Muscle layer of colon (tissue), 2 donors: ENCODE data around the gene PDE2A.

Experiments used
- H3K27ac ChIP-seq: one replicate; pipeline ENCODE4 v1.7.0; 2013; ENCODE audit warnings: low read depth, mild to moderate bottlenecking, low read length, moderate library complexity
- H3K27me3 ChIP-seq, 2 donors: one replicate each; pipeline ENCODE4 v1.7.0; 2013; ENCODE audit warnings: low read length in 2 of 2, mild to moderate bottlenecking in 2 of 2; ENCODE audit not compliant: insufficient read depth in 2 of 2, control insufficient read depth in 1 of 2
- H3K36me3 ChIP-seq: one replicate; pipeline ENCODE4 v1.7.0; 2013; ENCODE audit warnings: mild to moderate bottlenecking, low read length; ENCODE audit not compliant: insufficient read depth
- H3K4me1 ChIP-seq: one replicate; pipeline ENCODE4 v1.7.0; 2013; ENCODE audit warnings: mild to moderate bottlenecking, low read length; ENCODE audit not compliant: insufficient read depth
- H3K4me3 ChIP-seq, 2 donors: one replicate each; pipeline ENCODE4 v1.7.0; 2013; ENCODE audit warnings: low read length in 2 of 2, low read depth in 1 of 2, mild to moderate bottlenecking in 1 of 2, moderate library complexity in 1 of 2
- H3K9ac ChIP-seq: one replicate; pipeline ENCODE4 v1.7.0; 2013; ENCODE audit warnings: low read length
- H3K9me3 ChIP-seq: one replicate; pipeline ENCODE4 v1.7.0; 2013; ENCODE audit warnings: mild to moderate bottlenecking, low read length
- donor health status: abdominal sarcoma.
- donor health status: Adenocarcinoma of cecum.

The PDE2A gene

DNA sequence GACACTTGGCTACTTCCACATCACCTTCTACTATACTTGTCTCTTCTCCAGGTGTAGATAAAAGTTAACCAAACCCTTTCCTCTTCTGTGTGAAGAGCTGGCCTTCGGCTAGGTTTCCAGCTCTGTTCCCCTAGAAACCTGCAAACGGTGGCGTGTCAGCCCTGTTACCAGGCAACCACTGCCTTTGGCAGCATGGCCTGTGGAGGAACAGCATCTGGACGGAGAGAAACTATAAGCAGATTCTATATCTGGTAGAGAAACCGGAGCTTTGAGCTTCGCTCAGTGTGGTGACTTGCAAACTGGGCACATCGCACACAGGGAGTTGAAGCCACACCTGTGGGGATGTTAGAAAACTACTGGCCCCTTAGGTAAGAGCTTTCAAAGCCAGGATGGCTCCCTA, 42.1 kb upstream of the PDE2A start:
- Histone ChIP-seq H3K9ac (no peak overlapping the region), H3K36me3 (peaks cover 11% of the 10 kb centered on the region), H3K27me3 (no peaks in the 10 kb centered on the region), H3K4me1 (peaks cover 38% of the 10 kb centered on the region), H3K4me3 (no peak overlapping the region), H3K27ac (no peak overlapping the region), H3K9me3 (no peaks in the 10 kb centered on the region)

DNA sequence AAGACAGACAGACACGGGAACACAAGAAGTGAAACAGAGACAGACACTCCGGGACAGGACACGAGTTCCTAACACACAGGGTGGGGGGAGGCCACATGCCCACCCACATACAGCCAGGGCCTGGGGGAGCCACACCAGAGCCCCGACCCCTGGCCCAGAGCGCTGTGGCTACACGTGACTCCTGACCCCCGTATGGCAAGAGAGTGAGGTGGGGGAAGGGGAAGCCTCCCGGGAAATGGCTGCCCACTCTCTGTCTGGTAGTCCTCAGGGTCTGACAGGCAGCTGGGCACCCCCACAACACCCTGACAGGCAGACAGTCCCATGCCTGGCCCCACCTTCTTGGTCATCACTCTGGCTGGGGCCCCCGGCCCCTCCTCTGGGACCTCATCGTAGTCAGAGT, 38.6 kb upstream of the PDE2A start:
- Histone ChIP-seq H3K36me3 (peaks cover 38% of the 10 kb centered on the region), H3K9me3 (no peaks in the 10 kb centered on the region), H3K4me1 (peaks cover 13% of the 10 kb centered on the region), H3K4me3 (no peak overlapping the region), H3K27ac (no peak overlapping the region), H3K9ac (no peak overlapping the region), H3K27me3 (no peaks in the 10 kb centered on the region)

DNA sequence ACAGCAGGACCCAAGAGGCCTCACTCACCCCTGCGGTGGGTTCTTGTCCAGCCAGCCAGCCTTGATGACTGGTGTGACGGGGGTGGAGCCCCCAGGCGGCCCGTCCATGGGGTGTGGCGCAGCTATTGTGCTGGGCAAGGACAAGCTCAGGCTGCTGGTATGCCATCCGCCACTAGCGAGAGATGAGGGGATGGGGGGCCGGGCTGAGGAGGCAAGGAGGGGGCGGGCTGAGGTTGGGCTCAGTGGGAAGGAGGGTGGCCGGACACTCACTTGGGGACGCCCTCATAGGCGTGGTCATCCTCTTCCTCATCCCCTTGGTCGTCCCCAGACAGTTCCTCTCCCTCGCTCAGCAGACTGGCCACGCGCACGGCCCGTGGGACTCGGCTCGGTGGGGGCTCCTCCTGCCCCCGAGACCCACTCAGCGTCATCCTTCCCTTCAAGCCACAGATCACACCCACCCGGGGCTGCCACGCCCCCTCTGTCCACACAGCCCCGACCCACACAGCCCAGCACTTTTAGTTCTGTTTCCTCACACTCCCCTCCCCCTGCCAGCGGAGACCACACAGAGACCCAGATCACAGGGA, 38.0 kb upstream of the PDE2A start:
- peaks cover 13% of the 10 kb centered on the region for H3K4me1 ChIP-seq
- no peak overlapping the region for H3K4me3 ChIP-seq
- no peaks in the 10 kb centered on the region for H3K9me3 ChIP-seq
- H3K36me3 ChIP-seq: peaks cover 44% of the 10 kb centered on the region
- H3K27ac ChIP-seq: no peak overlapping the region
- no peaks in the 10 kb centered on the region for H3K27me3 ChIP-seq
- no peak overlapping the region for H3K9ac ChIP-seq

DNA sequence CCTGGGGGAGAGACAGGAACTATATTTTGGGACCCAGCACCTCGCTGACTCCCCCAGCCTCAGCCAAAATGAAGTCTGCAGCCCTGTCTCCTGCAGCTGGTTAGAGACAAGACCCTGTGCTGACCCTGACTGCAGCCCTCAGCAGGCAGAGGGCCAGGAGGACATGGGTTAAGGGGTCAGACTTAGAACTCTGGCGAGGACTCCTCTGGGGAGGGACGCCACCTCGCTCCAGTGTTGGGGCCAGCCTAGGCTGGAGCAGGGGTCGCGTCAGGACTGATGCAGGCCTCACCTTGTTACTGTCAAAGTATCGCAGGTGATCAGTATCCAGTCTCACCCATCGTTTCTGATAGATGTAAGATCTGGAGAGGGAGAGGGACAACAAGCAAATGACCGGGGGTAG, 36.9 kb upstream of the PDE2A start:
- Histone ChIP-seq H3K27me3 (no peaks in the 10 kb centered on the region), H3K9ac (no peak overlapping the region), H3K27ac (no peak overlapping the region), H3K4me1 (peaks cover 5% of the 10 kb centered on the region), H3K4me3 (no peak overlapping the region), H3K36me3 (peaks cover 56% of the 10 kb centered on the region), H3K9me3 (no peaks in the 10 kb centered on the region)

DNA sequence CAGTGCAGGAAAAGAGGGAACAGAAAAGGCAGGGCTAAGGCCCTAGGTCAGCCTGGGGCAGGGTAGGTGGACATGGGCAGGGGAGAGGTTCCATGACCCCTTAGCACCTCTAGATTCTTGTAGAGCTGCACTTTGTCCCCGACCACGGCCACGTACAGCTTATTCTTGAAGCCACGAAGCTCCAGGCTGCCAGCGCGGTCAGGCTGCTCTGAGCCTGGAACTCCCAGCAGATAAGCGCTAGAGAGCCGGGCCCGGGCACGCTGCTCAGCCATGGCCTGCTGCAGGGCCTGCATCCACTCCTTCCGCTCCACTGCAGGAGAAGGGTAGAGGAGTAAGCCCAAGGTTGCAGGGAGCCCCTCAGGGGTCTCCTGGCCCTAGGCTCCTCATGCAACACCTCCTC, 36.1 kb upstream of the PDE2A start:
- H3K9me3 ChIP-seq: no peaks in the 10 kb centered on the region
- H3K9ac ChIP-seq: no peak overlapping the region
- no peak overlapping the region for H3K27ac ChIP-seq
- H3K27me3 ChIP-seq: no peaks in the 10 kb centered on the region
- peaks cover 64% of the 10 kb centered on the region for H3K36me3 ChIP-seq
- H3K4me3 ChIP-seq: no peak overlapping the region
- H3K4me1 ChIP-seq: peaks cover 5% of the 10 kb centered on the region

DNA sequence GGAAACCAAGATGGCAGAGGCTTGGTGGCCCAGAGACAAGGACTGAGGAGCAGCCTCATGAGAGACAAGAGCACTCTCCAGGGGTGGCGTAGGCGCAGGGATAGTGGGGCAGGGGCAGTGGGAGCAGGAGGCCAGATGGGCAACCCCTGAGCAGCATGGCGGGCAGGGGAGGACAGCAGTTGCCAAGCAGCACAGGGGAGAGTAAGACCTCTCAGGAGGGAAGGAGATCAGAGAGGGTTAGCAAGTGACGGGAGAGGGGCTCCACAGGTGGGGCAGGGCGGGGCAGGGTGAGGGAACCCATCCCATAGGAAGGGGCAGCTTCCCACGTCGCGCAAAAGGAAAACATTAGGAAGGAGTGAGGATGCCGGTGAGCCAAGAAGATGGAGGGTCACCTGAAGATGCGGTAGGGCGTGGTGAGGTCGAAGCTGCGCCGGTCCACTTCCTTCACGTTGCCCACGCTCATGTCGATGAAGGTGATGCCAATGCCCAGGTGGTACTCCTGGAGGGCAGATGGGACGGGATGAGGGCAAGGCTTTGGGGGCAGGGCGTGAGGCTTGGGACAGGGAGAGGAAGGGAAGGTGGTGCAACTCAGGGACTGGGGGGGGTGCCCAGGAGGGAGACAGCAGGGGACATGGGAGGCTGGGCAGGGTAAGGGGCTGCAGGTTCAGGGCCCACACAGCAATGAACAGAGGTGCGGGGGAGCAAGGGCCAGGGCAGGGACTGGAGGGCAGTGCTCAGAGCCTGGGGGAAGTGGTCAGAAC, 35.4 kb upstream of the PDE2A start:
- no peak overlapping the region for H3K27ac ChIP-seq
- H3K4me3 ChIP-seq: no peak overlapping the region
- H3K4me1 ChIP-seq: peaks cover 5% of the 10 kb centered on the region
- peaks cover 68% of the 10 kb centered on the region for H3K36me3 ChIP-seq
- no peaks in the 10 kb centered on the region for H3K9me3 ChIP-seq
- H3K27me3 ChIP-seq: no peaks in the 10 kb centered on the region
- H3K9ac ChIP-seq: no peak overlapping the region

DNA sequence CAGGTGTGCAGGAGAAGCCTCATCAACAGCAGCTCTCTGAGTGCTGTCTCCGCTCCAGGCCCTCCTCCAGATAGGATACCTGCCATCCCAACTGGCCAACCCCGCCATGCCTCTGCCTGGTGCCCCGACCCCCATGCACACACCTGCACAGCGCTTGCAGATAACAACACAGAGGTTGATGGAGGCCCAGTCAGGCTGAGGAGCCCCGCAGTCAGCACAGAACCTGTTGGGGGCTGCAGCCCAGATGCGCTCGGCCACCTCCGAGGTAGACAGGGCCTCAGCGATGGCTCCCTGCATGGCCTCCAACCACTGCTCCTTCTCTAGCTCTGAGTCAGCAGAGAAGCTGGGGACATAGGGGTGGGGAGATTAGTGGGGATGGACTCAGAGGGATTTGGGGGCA, 32.8 kb upstream of the PDE2A start:
- peaks cover 13% of the 10 kb centered on the region for H3K4me1 ChIP-seq
- H3K9ac ChIP-seq: no peak overlapping the region
- no peak overlapping the region for H3K27ac ChIP-seq
- no peak overlapping the region for H3K4me3 ChIP-seq
- no peaks in the 10 kb centered on the region for H3K9me3 ChIP-seq
- peaks cover 72% of the 10 kb centered on the region for H3K36me3 ChIP-seq
- no peaks in the 10 kb centered on the region for H3K27me3 ChIP-seq

DNA sequence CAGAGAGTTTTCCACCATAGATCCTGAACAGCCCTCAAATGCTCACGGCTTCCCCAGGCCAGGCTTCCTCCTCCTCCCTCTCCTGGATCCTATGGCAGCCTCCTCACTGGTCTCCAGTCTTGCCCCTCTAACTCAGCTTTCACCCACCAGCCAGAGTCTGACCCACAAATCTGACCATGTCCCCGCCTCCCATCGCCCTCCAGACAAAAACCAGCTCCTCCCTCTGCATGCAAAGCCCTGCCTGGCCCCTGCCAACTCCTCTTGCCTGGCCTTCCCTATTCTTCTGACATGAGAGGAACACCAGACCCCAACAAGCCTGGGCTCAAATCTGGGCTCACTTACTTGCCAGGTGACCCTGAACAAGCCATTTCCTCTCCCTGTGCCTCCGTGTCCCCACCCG, 32.4 kb upstream of the PDE2A start:
- Histone ChIP-seq H3K9ac (no peak overlapping the region), H3K9me3 (no peaks in the 10 kb centered on the region), H3K4me3 (no peak overlapping the region), H3K27me3 (no peaks in the 10 kb centered on the region), H3K4me1 (peaks cover 13% of the 10 kb centered on the region), H3K27ac (no peak overlapping the region), H3K36me3 (peaks cover 71% of the 10 kb centered on the region)

DNA sequence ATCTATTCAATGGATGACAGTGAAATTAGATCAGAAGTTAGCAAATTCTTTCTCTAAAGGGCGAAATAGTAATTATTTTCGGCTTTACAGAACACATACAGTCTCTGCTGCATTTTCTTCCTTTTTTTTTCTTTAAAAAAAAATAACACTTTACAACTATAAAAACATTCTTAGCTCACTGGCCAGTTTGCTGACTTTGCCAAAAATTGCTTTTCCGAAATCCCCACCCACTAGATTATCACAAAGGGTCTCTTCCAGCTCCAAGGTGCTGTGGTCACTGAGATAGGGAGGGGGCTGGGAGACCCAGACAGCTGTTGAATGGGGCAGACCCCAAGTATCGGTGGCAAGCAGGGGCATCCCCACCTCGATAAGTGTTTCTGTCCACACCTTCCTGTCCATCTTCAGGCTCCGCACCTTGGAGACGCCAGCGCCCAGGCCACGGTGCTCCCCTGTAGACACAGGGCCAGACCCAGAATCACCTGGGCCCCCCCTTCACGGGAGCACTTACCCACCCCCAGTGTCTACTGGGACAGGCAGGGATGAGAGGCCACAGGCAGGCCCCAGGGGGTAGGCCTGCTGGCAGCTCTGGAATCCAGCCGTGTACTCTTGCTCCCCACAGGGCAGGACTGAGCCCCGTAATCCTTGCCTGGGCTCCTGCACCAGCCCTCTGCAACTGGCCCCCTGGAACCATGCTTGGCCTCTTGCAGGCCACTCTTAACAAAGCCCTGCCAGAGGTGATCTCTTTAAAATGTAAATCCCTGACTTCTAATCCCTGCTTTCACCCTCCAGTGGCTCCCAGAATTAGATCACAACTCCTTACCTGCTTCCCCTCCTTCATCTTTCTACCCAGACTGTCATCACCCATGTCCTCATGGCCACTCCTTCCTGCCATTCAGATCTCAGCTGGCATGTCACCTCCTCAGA, 31.5 kb upstream of the PDE2A start:
- Histone ChIP-seq H3K9ac (no peak overlapping the region), H3K4me3 (no peak overlapping the region), H3K27ac (no peak overlapping the region), H3K4me1 (peaks cover 13% of the 10 kb centered on the region), H3K36me3 (peaks cover 72% of the 10 kb centered on the region), H3K9me3 (no peaks in the 10 kb centered on the region), H3K27me3 (no peaks in the 10 kb centered on the region)

DNA sequence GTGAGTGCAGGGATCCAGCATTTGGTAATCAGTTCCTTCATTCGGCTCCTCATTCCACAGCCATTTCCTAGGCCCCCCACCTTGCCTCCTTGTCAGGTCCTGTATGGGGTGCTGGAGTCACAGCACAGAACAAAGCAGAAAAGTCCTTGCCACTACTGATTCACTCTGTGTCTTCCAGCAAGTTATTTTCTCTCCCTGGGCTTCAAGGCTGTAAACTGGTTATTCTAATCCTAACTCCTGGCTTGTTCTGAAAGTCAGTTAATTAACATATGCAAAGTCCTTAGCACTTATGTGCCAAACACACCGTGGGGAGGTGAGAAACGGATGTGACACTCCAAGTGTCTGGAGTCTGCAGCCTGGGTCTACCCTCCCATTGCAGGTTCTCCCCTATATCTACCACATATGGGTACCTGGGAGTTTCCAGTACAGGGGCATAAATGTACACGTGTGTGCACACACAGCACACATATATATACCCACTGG, 30.6 kb upstream of the PDE2A start:
- H3K27ac ChIP-seq: no peak overlapping the region
- no peaks in the 10 kb centered on the region for H3K9me3 ChIP-seq
- H3K9ac ChIP-seq: no peak overlapping the region
- H3K4me3 ChIP-seq: no peak overlapping the region
- H3K4me1 ChIP-seq: peaks cover 13% of the 10 kb centered on the region
- H3K27me3 ChIP-seq: no peaks in the 10 kb centered on the region
- H3K36me3 ChIP-seq: peaks cover 77% of the 10 kb centered on the region

DNA sequence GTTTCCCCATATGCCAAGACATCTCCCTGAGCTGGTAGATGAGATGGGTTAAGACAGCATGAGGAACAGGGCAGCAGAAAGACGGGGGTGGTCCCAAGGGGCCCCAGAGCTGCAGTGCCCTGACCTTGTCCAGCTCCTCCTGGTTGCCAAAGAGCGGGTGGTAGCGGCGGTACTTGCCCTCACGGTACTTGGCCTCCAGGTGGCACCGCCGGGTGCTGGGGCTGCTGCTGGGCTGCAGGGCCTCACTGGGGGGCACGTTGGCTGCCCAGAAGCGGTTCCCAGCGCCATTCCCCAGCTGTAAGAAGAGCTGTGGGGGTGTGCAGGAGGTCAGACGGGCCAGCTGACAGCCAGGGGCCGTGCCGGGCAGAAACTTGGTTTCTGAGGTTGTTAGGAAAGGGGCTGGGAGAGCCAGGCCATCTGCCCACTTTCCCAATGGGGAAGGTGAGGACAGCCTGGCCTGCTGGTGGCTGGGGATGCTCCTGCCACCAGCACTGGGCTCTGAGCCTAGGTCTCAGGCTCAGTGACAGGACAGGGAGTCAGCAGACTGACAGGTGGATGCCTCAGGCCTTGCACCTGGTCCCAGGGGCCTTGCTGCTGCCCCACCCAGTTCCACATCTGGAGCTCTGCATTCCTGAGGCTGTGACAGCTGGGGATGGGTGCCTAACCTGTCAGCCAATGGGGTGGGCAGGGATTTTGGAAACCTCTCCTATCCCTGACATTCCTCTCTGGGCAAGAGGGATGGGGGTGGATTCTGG, 30.0 kb upstream of the PDE2A start:
- H3K9ac ChIP-seq: no peak overlapping the region
- H3K27me3 ChIP-seq: no peaks in the 10 kb centered on the region
- H3K27ac ChIP-seq: no peak overlapping the region
- no peak overlapping the region for H3K4me3 ChIP-seq
- peaks cover 77% of the 10 kb centered on the region for H3K36me3 ChIP-seq
- peaks cover 13% of the 10 kb centered on the region for H3K4me1 ChIP-seq
- H3K9me3 ChIP-seq: no peaks in the 10 kb centered on the region
